Thyroid gland (tissue), 4 donors: ENCODE data around the gene CIP2A.

Source experiments
- POLR2A ChIP-seq, 2 donors: fragments of 450-650 bp; IDR thresholded peaks; one replicate each; pipeline ENCODE4 v1.6.1; 2017; ENCODE audit warnings: antibody characterized with exemption in 2 of 2, mild to moderate bottlenecking in 2 of 2, moderate library complexity in 1 of 2
- TF ChIP-seq, protein P1 (sequence below), 6 experiments: fragments of 200-600 bp in 3 of 6; fragments of 450-650 bp in 3 of 6; sonication (generic) in 3 of 6; IDR thresholded peaks; one replicate each; pipeline ENCODE4 v1.5.1; 2016 to 2019; ENCODE audit warnings: antibody characterized with exemption in 6 of 6, mild to moderate bottlenecking in 2 of 6, inconsistent platforms in 1 of 6, moderate library complexity in 1 of 6

DNA sequence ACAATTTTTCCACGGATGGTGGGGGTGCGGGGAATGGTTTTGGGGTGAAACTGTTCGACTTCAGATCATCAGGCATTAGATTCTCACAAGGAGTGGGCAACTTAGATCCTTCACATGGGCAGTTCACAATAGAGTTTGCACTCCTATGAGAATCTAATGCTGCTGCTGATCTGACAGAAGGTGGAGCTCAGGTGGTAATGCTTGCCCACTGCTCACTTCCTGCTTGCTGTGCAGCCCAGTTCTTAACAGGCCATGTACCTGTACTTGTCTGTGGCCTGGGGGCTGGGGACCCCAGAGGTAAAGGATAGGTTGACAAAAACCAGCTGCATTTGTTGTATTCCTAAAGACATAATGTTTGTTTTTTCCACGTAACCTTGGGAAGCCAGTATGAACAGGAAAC is 16.3 kb upstream of the CIP2A start:
- TF ChIP-seq, protein P1, sequence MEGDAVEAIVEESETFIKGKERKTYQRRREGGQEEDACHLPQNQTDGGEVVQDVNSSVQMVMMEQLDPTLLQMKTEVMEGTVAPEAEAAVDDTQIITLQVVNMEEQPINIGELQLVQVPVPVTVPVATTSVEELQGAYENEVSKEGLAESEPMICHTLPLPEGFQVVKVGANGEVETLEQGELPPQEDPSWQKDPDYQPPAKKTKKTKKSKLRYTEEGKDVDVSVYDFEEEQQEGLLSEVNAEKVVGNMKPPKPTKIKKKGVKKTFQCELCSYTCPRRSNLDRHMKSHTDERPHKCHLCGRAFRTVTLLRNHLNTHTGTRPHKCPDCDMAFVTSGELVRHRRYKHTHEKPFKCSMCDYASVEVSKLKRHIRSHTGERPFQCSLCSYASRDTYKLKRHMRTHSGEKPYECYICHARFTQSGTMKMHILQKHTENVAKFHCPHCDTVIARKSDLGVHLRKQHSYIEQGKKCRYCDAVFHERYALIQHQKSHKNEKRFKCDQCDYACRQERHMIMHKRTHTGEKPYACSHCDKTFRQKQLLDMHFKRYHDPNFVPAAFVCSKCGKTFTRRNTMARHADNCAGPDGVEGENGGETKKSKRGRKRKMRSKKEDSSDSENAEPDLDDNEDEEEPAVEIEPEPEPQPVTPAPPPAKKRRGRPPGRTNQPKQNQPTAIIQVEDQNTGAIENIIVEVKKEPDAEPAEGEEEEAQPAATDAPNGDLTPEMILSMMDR (IDR thresholded peaks at IDR 0.05), result no peak
- TF ChIP-seq POLR2A (IDR thresholded peaks at IDR 0.05), result no peak
